Peyer's patch (tissue), 4 donors: ENCODE measurements around the gene LITAFD. TPM values are rescaled to one million over a fixed set of nuclear protein-coding genes. Genes with fewer than 3 reads are reported as not detected.

ENCODE experiments used
- DNase-seq, 3 donors: peaks; one replicate each; pipeline ENCODE4 v3.0.0-alpha.2; 2017 to 2019
- H3K27ac ChIP-seq, 4 donors: fragments of 200-600 bp; sonication (generic); one replicate each; pipeline ENCODE4 v1.5.1; 2016 to 2019
- H3K27me3 ChIP-seq, 2 donors: fragments of 200-600 bp; sonication (generic); one replicate each; pipeline ENCODE4 v1.5.1; 2019
- H3K36me3 ChIP-seq, 3 donors: fragments of 200-600 bp; sonication (generic); one replicate each; pipeline ENCODE4 v1.5.1; 2016 to 2019
- H3K4me1 ChIP-seq, 4 donors: fragments of 200-600 bp; sonication (generic); one replicate each; pipeline ENCODE4 v1.5.1; 2016 to 2019
- H3K4me3 ChIP-seq, 4 donors: fragments of 200-600 bp; sonication (generic); 1 replicate in 3 of 4; 2 replicates in 1 of 4; pipeline ENCODE4 v1.5.1; 2016 to 2019; ENCODE audit warnings: mild to moderate bottlenecking in 1 of 4
- H3K9me3 ChIP-seq, 4 donors: fragments of 200-600 bp; sonication (generic); one replicate each; pipeline ENCODE4 v1.5.1; 2016 to 2019; ENCODE audit warnings: mild to moderate bottlenecking in 1 of 4
- POLR2A ChIP-seq, 2 donors: fragments of 450-650 bp; IDR thresholded peaks; one replicate each; pipeline ENCODE4 v1.5.1; 2017; ENCODE audit warnings: antibody characterized with exemption in 2 of 2, mild to moderate bottlenecking in 2 of 2, moderate library complexity in 2 of 2
- total RNA-seq, 4 donors: library from RNA; depleted of rRNA; stranded (reverse); fragments of >200 nt; gene quantifications; one replicate each; pipeline ENCODE4 v1.1.0, GENCODE V29; 2016
- TF ChIP-seq, protein P1 (sequence below), 6 experiments: fragments of 450-650 bp in 4 of 6; fragments of 200-600 bp in 2 of 6; sonication (generic) in 1 of 6; IDR thresholded peaks; one replicate each; pipeline ENCODE4 v1.5.1; 2017 to 2019; ENCODE audit warnings: antibody characterized with exemption in 6 of 6, mild to moderate bottlenecking in 3 of 6, moderate library complexity in 1 of 6

The LITAFD gene
- total RNA-seq, 4 donors from 2014 or later = not detected

GRCh38 chr16:8905168-8905762 is 23.1 kb downstream of the LITAFD start:
- Histone ChIP-seq H3K4me1 (peaks cover 0 to 16% (median 0%) of the 10 kb centered on the region in 4 donors), H3K27ac (no peak overlapping the region), H3K27me3 (no peaks in the 10 kb centered on the region), H3K36me3 (peaks cover 0 to 100% (median 0%) of the 10 kb centered on the region in 3 donors), H3K4me3 (no peak overlapping the region), H3K9me3 (no peaks in the 10 kb centered on the region)
- DNase-seq = no peak
- TF ChIP-seq, protein P1, sequence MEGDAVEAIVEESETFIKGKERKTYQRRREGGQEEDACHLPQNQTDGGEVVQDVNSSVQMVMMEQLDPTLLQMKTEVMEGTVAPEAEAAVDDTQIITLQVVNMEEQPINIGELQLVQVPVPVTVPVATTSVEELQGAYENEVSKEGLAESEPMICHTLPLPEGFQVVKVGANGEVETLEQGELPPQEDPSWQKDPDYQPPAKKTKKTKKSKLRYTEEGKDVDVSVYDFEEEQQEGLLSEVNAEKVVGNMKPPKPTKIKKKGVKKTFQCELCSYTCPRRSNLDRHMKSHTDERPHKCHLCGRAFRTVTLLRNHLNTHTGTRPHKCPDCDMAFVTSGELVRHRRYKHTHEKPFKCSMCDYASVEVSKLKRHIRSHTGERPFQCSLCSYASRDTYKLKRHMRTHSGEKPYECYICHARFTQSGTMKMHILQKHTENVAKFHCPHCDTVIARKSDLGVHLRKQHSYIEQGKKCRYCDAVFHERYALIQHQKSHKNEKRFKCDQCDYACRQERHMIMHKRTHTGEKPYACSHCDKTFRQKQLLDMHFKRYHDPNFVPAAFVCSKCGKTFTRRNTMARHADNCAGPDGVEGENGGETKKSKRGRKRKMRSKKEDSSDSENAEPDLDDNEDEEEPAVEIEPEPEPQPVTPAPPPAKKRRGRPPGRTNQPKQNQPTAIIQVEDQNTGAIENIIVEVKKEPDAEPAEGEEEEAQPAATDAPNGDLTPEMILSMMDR (IDR thresholded peaks at IDR 0.05) = peak in 4 of 6 experiments; percentile 35 to 66 (median 53)
- TF ChIP-seq POLR2A (IDR thresholded peaks at IDR 0.05) = no peak

DNA sequence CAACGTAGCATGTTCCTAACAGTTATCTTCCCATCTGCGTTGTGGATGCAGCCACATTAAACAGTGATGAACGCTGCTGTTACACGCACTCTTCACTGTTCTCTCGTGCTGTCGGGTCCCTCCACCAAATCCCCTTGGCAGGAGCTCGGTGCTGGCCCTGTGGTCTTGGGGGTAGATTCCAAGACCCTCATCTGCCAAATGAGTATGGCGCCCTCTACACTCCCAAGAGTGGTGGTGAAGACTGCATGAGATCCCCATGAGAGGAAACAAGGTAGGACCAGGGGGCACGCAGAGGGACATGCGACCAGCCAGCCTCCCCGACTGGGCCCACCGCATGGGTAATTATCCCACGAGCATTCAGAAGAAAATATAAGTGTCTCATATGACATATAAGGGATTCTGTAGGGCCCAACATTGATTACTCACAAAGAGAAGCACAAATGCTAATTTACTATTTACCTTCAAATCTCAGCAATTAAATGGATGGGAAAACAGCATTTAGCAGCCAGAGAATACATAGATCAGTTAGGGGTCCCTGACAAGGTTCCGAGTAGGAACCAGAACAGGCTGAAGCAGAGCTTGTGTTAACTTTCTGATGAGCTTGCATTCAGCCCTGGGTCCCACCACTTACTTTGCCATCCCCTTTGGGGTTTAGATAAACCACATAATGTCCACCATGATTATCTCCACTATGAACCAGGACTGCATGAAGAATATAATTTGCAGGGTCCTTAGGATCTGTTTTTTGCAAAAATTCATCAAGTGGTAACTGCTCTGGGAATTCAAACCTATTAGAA is 23.8 kb downstream of the LITAFD start:
- TF ChIP-seq, protein P1 (IDR thresholded peaks at IDR 0.05) = peak in 1 of 6 experiments; percentile 5
- no peak for TF ChIP-seq POLR2A (IDR thresholded peaks at IDR 0.05)
- H3K4me3 ChIP-seq = no peak overlapping the region
- H3K4me1 ChIP-seq = peaks cover 0 to 23% (median 0%) of the 10 kb centered on the region in 4 donors
- no peak overlapping the region for H3K27ac ChIP-seq
- H3K27me3 ChIP-seq = no peaks in the 10 kb centered on the region
- no peak for DNase-seq
- peaks cover 0 to 100% (median 0%) of the 10 kb centered on the region in 3 donors for H3K36me3 ChIP-seq
- H3K9me3 ChIP-seq = no peaks in the 10 kb centered on the region

DNA sequence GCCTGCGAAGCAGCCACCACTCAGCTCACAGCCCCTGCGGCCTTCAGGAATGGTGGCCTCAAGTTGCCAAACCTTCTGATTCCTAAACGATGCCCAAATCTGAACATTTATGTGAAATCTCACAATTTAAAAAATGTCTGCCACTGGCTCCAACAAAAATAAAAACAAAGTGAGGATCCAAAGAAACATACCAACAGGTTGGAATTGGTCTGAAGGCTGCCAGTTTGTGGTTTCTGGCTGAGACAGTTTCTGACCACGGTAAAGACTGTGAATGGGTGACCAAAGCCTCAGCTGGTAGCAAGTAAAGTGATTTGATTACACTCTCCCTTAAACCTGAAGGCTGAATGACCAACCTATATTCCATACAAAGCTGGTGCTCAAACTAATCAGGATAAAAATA is 24.9 kb downstream of the LITAFD start:
- no peaks in the 10 kb centered on the region for H3K9me3 ChIP-seq
- H3K4me3 ChIP-seq = no peak overlapping the region
- H3K27ac ChIP-seq = no peak overlapping the region
- TF ChIP-seq, protein P1 (IDR thresholded peaks at IDR 0.05) = no peak
- no peak for TF ChIP-seq POLR2A (IDR thresholded peaks at IDR 0.05)
- H3K36me3 ChIP-seq = peaks cover 0 to 100% (median 0%) of the 10 kb centered on the region in 3 donors
- H3K4me1 ChIP-seq = peaks cover 0 to 30% (median 0%) of the 10 kb centered on the region in 4 donors
- H3K27me3 ChIP-seq = no peaks in the 10 kb centered on the region
- DNase-seq = no peak

DNA sequence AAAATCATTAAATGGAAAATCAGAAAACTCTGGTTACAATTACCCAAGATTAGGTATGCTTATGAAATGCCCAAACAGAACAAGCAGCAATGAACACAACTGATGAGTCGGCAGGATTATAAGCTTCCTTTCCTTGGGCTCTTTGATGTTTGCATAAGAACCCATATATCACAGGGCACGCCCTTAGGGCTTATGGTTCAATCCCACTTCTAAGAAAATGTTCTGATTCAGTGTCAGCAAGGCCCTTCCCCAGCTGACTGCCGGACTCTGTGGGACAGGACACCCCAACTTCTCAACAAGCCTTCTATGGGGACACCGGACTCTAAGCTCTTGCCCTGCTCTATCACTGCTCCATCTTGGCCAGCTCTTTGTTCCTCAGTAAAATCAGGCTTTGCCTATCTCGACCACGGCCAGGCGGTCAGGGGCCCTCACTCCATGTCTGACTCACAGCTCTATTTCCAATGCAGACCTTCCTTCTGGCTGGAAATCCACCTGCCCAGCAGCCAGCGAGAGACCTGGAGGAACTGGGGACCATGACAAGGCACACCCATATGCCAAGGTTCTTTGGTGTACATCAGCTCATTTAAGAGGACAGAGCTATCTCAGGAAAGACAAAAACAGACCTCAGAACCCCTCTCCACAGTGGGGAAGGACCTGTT is 26.8 kb downstream of the LITAFD start:
- no peak for DNase-seq
- no peaks in the 10 kb centered on the region for H3K9me3 ChIP-seq
- H3K27me3 ChIP-seq = no peaks in the 10 kb centered on the region
- TF ChIP-seq, protein P1 (IDR thresholded peaks at IDR 0.05) = no peak
- no peak for TF ChIP-seq POLR2A (IDR thresholded peaks at IDR 0.05)
- H3K27ac ChIP-seq = no peak overlapping the region
- peaks cover 0 to 92% (median 0%) of the 10 kb centered on the region in 3 donors for H3K36me3 ChIP-seq
- peaks cover 0 to 36% (median 0%) of the 10 kb centered on the region in 4 donors for H3K4me1 ChIP-seq
- H3K4me3 ChIP-seq = no peak overlapping the region

- no peak for TF ChIP-seq POLR2A (IDR thresholded peaks at IDR 0.05)
- TF ChIP-seq, protein P1 (IDR thresholded peaks at IDR 0.05) = no peak
- Histone ChIP-seq H3K4me1 (peaks cover 0 to 36% (median 0%) of the 10 kb centered on the region in 4 donors), H3K36me3 (peaks cover 0 to 92% (median 0%) of the 10 kb centered on the region in 3 donors), H3K27ac (peak overlapping the region in 2 of 4 donors; percentile 64 to 70), H3K27me3 (no peaks in the 10 kb centered on the region), H3K4me3 (no peak overlapping the region), H3K9me3 (no peaks in the 10 kb centered on the region)
- no peak for DNase-seq
Measured at GRCh38 chr16:8910811-8911210, 28.7 kb downstream of the LITAFD start.
